GM21390 (cell line): ENCODE results near the gene SLC44A1.

ENCODE experiments used
- ATAC-seq: cut with Tn5 transposase; IDR thresholded peaks from one replicate; pipeline ENCODE4 v1.9.1; 2021; ENCODE audit not compliant: unreplicated experiment

The SLC44A1 gene

GRCh38 chr9:105244003-105244733 lies at the start of gene SLC44A1:
Gene SLC44A1, plus strand, starts transcription at chr9:105244651. Its CDS starts 218 bp downstream, at chr9:105244869.
- peak; percentile 88 for ATAC-seq

- no peak for ATAC-seq
Measured at GRCh38 chr9:105195259-105195658, 49.2 kb upstream of the SLC44A1 start.

GRCh38 chr9:105198023-105198422 lies 46.4 kb upstream of the SLC44A1 start:
- no peak for ATAC-seq

- ATAC-seq: no peak
Measured at GRCh38 chr9:105198865-105199264, 45.6 kb upstream of the SLC44A1 start.

- ATAC-seq: no peak
Measured at GRCh38 chr9:105204416-105204815, 40.0 kb upstream of the SLC44A1 start.

- ATAC-seq: no peak
Measured at GRCh38 chr9:105205787-105206495, 38.5 kb upstream of the SLC44A1 start.

- ATAC-seq: no peak
Measured at GRCh38 chr9:105206496-105206820, 38.0 kb upstream of the SLC44A1 start.

GRCh38 chr9:105206821-105207699 lies 37.4 kb upstream of the SLC44A1 start:
- ATAC-seq: no peak

- ATAC-seq: no peak
Measured at GRCh38 chr9:105216440-105217178, 27.8 kb upstream of the SLC44A1 start.

GRCh38 chr9:105218673-105219072 lies 25.8 kb upstream of the SLC44A1 start:
- no peak for ATAC-seq

GRCh38 chr9:105219291-105219805 lies 25.1 kb upstream of the SLC44A1 start:
- no peak for ATAC-seq

- no peak for ATAC-seq
Measured at GRCh38 chr9:105220451-105220850, 24.0 kb upstream of the SLC44A1 start.

- ATAC-seq: no peak
Measured at GRCh38 chr9:105223544-105224140, 20.8 kb upstream of the SLC44A1 start.

- ATAC-seq: no peak
Measured at GRCh38 chr9:105226055-105226454, 18.4 kb upstream of the SLC44A1 start.

GRCh38 chr9:105232207-105232606 lies 12.2 kb upstream of the SLC44A1 start:
- ATAC-seq: no peak

GRCh38 chr9:105233873-105234272 lies 10.6 kb upstream of the SLC44A1 start:
- no peak for ATAC-seq

- no peak for ATAC-seq
Measured at GRCh38 chr9:105236261-105236660, 8.2 kb upstream of the SLC44A1 start.

GRCh38 chr9:105237246-105237645 lies 7.2 kb upstream of the SLC44A1 start:
- no peak for ATAC-seq

GRCh38 chr9:105238302-105238701 lies 6.1 kb upstream of the SLC44A1 start:
- no peak for ATAC-seq

- ATAC-seq: no peak
Measured at GRCh38 chr9:105241356-105242043, 3.0 kb upstream of the SLC44A1 start.
